Uterus (tissue), 4 donors: ENCODE measurements around the gene SH3RF3. TPM values are rescaled to one million over a fixed set of nuclear protein-coding genes. Genes with fewer than 3 reads are reported as not detected.

Experiments
- DNase-seq, 2 donors: peaks; one replicate each; pipeline ENCODE4 v3.0.0-alpha.2; 2019 to 2020
- H3K27ac ChIP-seq, 2 donors: fragments of 200-600 bp; sonication (generic); 1 replicate in 1 of 2; 2 replicates in 1 of 2; pipeline ENCODE4 v1.5.1; 2016 to 2018
- H3K27me3 ChIP-seq, 2 donors: fragments of 200-600 bp; sonication (generic); one replicate each; pipeline ENCODE4 v1.5.1; 2018 to 2019; ENCODE audit warnings: control low read depth in 1 of 2
- H3K36me3 ChIP-seq, 2 donors: fragments of 200-600 bp; sonication (generic); one replicate each; pipeline ENCODE4 v1.5.1; 2019; ENCODE audit warnings: control low read depth in 1 of 2
- H3K4me1 ChIP-seq, 2 donors: fragments of 200-600 bp; sonication (generic); one replicate each; pipeline ENCODE4 v1.5.1; 2018 to 2019; ENCODE audit warnings: control low read depth in 1 of 2
- H3K4me3 ChIP-seq, 2 donors: fragments of 200-600 bp; sonication (generic); 1 replicate in 1 of 2; 2 replicates in 1 of 2; pipeline ENCODE4 v1.5.1; 2018 to 2019; ENCODE audit warnings: mild to moderate bottlenecking in 1 of 2
- H3K9me3 ChIP-seq, 2 donors: fragments of 200-600 bp; sonication (generic); one replicate each; pipeline ENCODE4 v1.5.1; 2019; ENCODE audit warnings: control low read depth in 1 of 2
- CTCF ChIP-seq, 4 experiments: fragments of 200-600 bp in 2 of 4; fragments of 450-650 bp in 2 of 4; sonication (generic) in 2 of 4; IDR thresholded peaks; one replicate each; pipeline ENCODE4 v1.5.1; 2016 to 2019; ENCODE audit warnings: antibody characterized with exemption in 4 of 4, mild to moderate bottlenecking in 2 of 4, moderate library complexity in 1 of 4
- POLR2A ChIP-seq, 2 donors: fragments of 450-650 bp; IDR thresholded peaks; one replicate each; pipeline ENCODE4 v1.6.1; 2016; ENCODE audit warnings: antibody characterized with exemption in 2 of 2, mild to moderate bottlenecking in 1 of 2, moderate library complexity in 1 of 2
- intact Hi-C: fragments of 100-400 bp; cut with DNase I; formaldehyde crosslinking; loops from one replicate; pipeline ENCODE4 v1.15.1; 2023; ENCODE audit warnings: low total_unique reads
- total RNA-seq, 4 donors: library from RNA; depleted of rRNA in 3 of 4; stranded (reverse); fragments of >200 nt in 3 of 4; gene quantifications; one replicate each; pipeline versions ENCODE4 v1.1.0 to v1.2.4, GENCODE V29; 2014 to 2023
- donor health status: DM: yes; HTN: yes; CAD: no.

Gene SH3RF3
- total RNA-seq, 4 donors from 2014 or later: 5.1 to 10.2 (median 8.7) TPM; not detected in 1

- H3K27me3 ChIP-seq: no peaks in the 10 kb centered on the region
- peaks cover 8 to 12% of the 10 kb centered on the region in 2 donors for H3K4me1 ChIP-seq
- no peak for DNase-seq
- peak overlapping the region; percentile 51 to 53 for H3K27ac ChIP-seq
- H3K9me3 ChIP-seq: no peaks in the 10 kb centered on the region
- intact Hi-C loops: no loop called here
- no peak overlapping the region for H3K4me3 ChIP-seq
- H3K36me3 ChIP-seq: no peaks in the 10 kb centered on the region
- TF ChIP-seq POLR2A (IDR thresholded peaks at IDR 0.05): no peak
- TF ChIP-seq CTCF (IDR thresholded peaks at IDR 0.05): no peak
Measured at GRCh38 chr2:109208951-109209335, 79.9 kb downstream of the SH3RF3 start.

- H3K4me1 ChIP-seq: peaks cover 8 to 17% of the 10 kb centered on the region in 2 donors
- DNase-seq: peak in 1 of 2 donors; percentile 45
Measured at GRCh38 chr2:109209412-109209811, 80.4 kb downstream of the SH3RF3 start.

DNA sequence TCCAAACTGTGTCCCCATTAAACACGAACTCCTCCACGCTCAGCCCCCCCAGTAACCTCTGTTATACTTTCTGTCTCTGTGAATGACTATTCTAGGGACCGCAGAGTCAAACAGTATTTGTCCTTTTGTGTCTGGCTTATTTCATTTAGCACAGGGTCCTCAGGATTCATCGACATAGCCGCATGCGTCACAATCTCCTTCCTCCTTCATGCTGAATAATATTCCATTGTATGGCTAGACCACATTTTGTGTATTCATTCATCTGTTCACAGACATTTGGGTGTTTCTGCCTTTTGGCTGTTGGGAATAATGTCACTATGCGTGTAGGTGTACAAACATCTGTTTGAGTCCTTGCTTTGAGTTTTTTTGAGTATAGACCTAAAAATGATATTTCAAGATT lies 80.9 kb downstream of the SH3RF3 start:
- H3K4me1 ChIP-seq: peaks cover 8 to 19% of the 10 kb centered on the region in 2 donors
- no peak for DNase-seq
- H3K4me3 ChIP-seq: no peak overlapping the region
- H3K9me3 ChIP-seq: no peaks in the 10 kb centered on the region
- no peaks in the 10 kb centered on the region for H3K27me3 ChIP-seq
- no peak for TF ChIP-seq CTCF (IDR thresholded peaks at IDR 0.05)
- TF ChIP-seq POLR2A (IDR thresholded peaks at IDR 0.05): no peak
- H3K27ac ChIP-seq: peak overlapping the region; percentile 2 to 53
- no peaks in the 10 kb centered on the region for H3K36me3 ChIP-seq
- intact Hi-C loops: no loop called here

More at GRCh38 chr2:109209412-109209811, 80.4 kb downstream of the SH3RF3 start:
- Histone ChIP-seq H3K36me3 (no peaks in the 10 kb centered on the region), H3K9me3 (no peaks in the 10 kb centered on the region), H3K4me3 (no peak overlapping the region), H3K27ac (peak overlapping the region; percentile 51 to 53), H3K27me3 (no peaks in the 10 kb centered on the region)
- TF ChIP-seq POLR2A (IDR thresholded peaks at IDR 0.05): no peak
- no peak for TF ChIP-seq CTCF (IDR thresholded peaks at IDR 0.05)
- intact Hi-C loops: no loop called here

GRCh38 chr2:109210431-109211200 lies 81.6 kb downstream of the SH3RF3 start:
- intact Hi-C loops: no loop called here
- Histone ChIP-seq H3K36me3 (no peaks in the 10 kb centered on the region), H3K9me3 (no peaks in the 10 kb centered on the region), H3K27me3 (no peaks in the 10 kb centered on the region), H3K4me1 (peaks cover 8 to 19% of the 10 kb centered on the region in 2 donors), H3K4me3 (no peak overlapping the region), H3K27ac (peak overlapping the region in 1 of 2 donors; percentile 12)
- DNase-seq: no peak
- no peak for TF ChIP-seq CTCF (IDR thresholded peaks at IDR 0.05)
- no peak for TF ChIP-seq POLR2A (IDR thresholded peaks at IDR 0.05)

DNA sequence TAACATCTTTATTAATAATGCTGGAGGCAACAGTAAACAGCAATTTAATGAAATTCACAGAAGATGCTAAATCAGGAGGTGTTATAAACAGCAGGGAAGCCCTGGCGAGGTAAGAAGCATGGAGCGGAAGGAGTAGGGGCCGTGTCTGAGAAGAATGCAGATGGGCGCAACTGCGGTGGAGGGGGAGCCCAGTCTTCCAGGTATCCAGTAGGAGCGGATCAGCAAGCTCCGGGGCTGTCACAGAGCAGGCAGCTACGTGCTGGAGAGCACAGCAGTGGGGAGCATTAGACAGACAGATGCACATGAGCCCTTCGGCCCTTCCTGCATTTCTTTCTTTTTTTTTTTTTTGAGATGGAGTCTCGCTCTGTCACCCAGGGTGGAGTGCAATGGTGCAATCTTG lies 82.3 kb downstream of the SH3RF3 start:
- H3K4me1 ChIP-seq: peaks cover 8 to 19% of the 10 kb centered on the region in 2 donors
- H3K9me3 ChIP-seq: no peaks in the 10 kb centered on the region
- H3K36me3 ChIP-seq: no peaks in the 10 kb centered on the region
- no peak overlapping the region for H3K27ac ChIP-seq
- no peaks in the 10 kb centered on the region for H3K27me3 ChIP-seq
- no peak for TF ChIP-seq POLR2A (IDR thresholded peaks at IDR 0.05)
- TF ChIP-seq CTCF (IDR thresholded peaks at IDR 0.05): no peak
- H3K4me3 ChIP-seq: no peak overlapping the region
- no peak for DNase-seq
- intact Hi-C loops: no loop called here
